ENCODE results near the gene KCNAB2. TPM values are rescaled to one million over a fixed set of nuclear protein-coding genes. Genes with fewer than 3 reads are reported as not detected.

Gene KCNAB2
- total RNA-seq, 2 donors from 2014 or later = 4.7 to 6.4 TPM

GRCh38 chr1:6035719-6036118, 10.0 kb upstream of the KCNAB2 start:
- no peaks in the 10 kb centered on the region for H3K27me3 ChIP-seq

GRCh38 chr1:6037338-6037762, 8.3 kb upstream of the KCNAB2 start:
- H3K9me3 ChIP-seq = no peaks in the 10 kb centered on the region
- no peaks in the 10 kb centered on the region for H3K36me3 ChIP-seq
- DNase-seq = no peak
- no peak overlapping the region for H3K4me3 ChIP-seq
- no peak for TF ChIP-seq CTCF (IDR thresholded peaks at IDR 0.05)
- no peaks in the 10 kb centered on the region for H3K27me3 ChIP-seq
- H3K27ac ChIP-seq = no peak overlapping the region
- no peak overlapping the region for H3K9ac ChIP-seq (ENCODE audit: low read depth in 2 of 2, low read length in 2 of 2)
- no peaks in the 10 kb centered on the region for H3K4me1 ChIP-seq
- intact Hi-C loops (cut with DNase I) = no loop called here

More at GRCh38 chr1:6035719-6036118, 10.0 kb upstream of the KCNAB2 start:
- DNase-seq = no peak
- Histone ChIP-seq H3K9ac (ENCODE audit: low read depth in 2 of 2, low read length in 2 of 2) (no peak overlapping the region), H3K9me3 (no peaks in the 10 kb centered on the region), H3K4me1 (no peaks in the 10 kb centered on the region), H3K36me3 (no peaks in the 10 kb centered on the region), H3K4me3 (no peak overlapping the region), H3K27ac (no peak overlapping the region)
- intact Hi-C loops (cut with DNase I) = no loop called here
- TF ChIP-seq CTCF (IDR thresholded peaks at IDR 0.05) = no peak

- Histone ChIP-seq H3K36me3 (no peaks in the 10 kb centered on the region), H3K27ac (no peak overlapping the region), H3K27me3 (no peaks in the 10 kb centered on the region), H3K9ac (ENCODE audit: low read depth in 2 of 2, low read length in 2 of 2) (no peak overlapping the region), H3K4me3 (no peak overlapping the region), H3K9me3 (no peaks in the 10 kb centered on the region), H3K4me1 (no peaks in the 10 kb centered on the region)
- intact Hi-C loops (cut with DNase I) = no loop called here
- no peak for TF ChIP-seq CTCF (IDR thresholded peaks at IDR 0.05)
- no peak for DNase-seq
Observed at GRCh38 chr1:6038603-6039002, 7.1 kb upstream of the KCNAB2 start.

GRCh38 chr1:6039031-6039430, 6.7 kb upstream of the KCNAB2 start:
- Histone ChIP-seq H3K36me3 (no peaks in the 10 kb centered on the region), H3K9ac (ENCODE audit: low read depth in 2 of 2, low read length in 2 of 2) (no peak overlapping the region), H3K27ac (no peak overlapping the region), H3K4me1 (no peaks in the 10 kb centered on the region), H3K4me3 (no peak overlapping the region), H3K9me3 (no peaks in the 10 kb centered on the region), H3K27me3 (no peaks in the 10 kb centered on the region)
- intact Hi-C loops (cut with DNase I) = no loop called here
- DNase-seq = no peak
- TF ChIP-seq CTCF (IDR thresholded peaks at IDR 0.05) = no peak

- Histone ChIP-seq H3K36me3 (no peaks in the 10 kb centered on the region), H3K4me1 (no peaks in the 10 kb centered on the region), H3K4me3 (no peak overlapping the region), H3K27me3 (no peaks in the 10 kb centered on the region), H3K9me3 (no peaks in the 10 kb centered on the region), H3K27ac (no peak overlapping the region), H3K9ac (ENCODE audit: low read depth in 2 of 2, low read length in 2 of 2) (no peak overlapping the region)
- intact Hi-C loops (cut with DNase I) = no loop called here
- DNase-seq = no peak
- TF ChIP-seq CTCF (IDR thresholded peaks at IDR 0.05) = no peak
Observed at GRCh38 chr1:6040444-6040843, 5.2 kb upstream of the KCNAB2 start.
